SK-N-SH treated with all-trans-retinoic acid at 6 μM for 48 hours (cell line): ENCODE results near the gene FOXD4L6.
"Not testable (repeated sequence)": the region's sequence is repeated elsewhere in the genome, so short reads cannot be mapped to it uniquely, and the experiment has no call there.

Experiments used
- ARNTL ChIP-seq: fragments of 450-650 bp; formaldehyde crosslinking; IDR thresholded peaks from 2 replicates; pipeline ENCODE4 v1.5.0; 2020; ENCODE audit warnings: low read depth, mild to moderate bottlenecking, moderate library complexity, borderline replicate concordance
- CSDC2 ChIP-seq: fragments of 250-450 bp; sonication (Bioruptor Pico); IDR thresholded peaks from 2 replicates; pipeline ENCODE4 v1.5.0; 2020; ENCODE audit warnings: mild to moderate bottlenecking, moderate library complexity
- PPARA ChIP-seq: fragments of 250-450 bp; sonication (Bioruptor Pico); IDR thresholded peaks from 2 replicates; pipeline ENCODE4 v1.5.0; 2020; ENCODE audit warnings: mild to moderate bottlenecking, borderline replicate concordance
- RARB ChIP-seq: fragments of 250-450 bp; sonication (Bioruptor Pico); IDR thresholded peaks from 2 replicates; pipeline ENCODE4 v1.8.0; 2021; ENCODE audit warnings: mild to moderate bottlenecking, moderate library complexity
- SNAI2 ChIP-seq: fragments of 250-450 bp; sonication (Bioruptor Pico); IDR thresholded peaks from 2 replicates; pipeline ENCODE4 v1.5.0; 2020; ENCODE audit warnings: mild to moderate bottlenecking, moderate library complexity
- TCF4 ChIP-seq: fragments of 250-450 bp; sonication (Bioruptor Pico); IDR thresholded peaks from 2 replicates; pipeline ENCODE4 v1.8.0; 2021; ENCODE audit warnings: mild to moderate bottlenecking, moderate library complexity, borderline replicate concordance
- ZFP3 ChIP-seq: fragments of 250-450 bp; sonication (Bioruptor Pico); IDR thresholded peaks from 2 replicates; pipeline ENCODE4 v1.5.0; 2020; ENCODE audit warnings: mild to moderate bottlenecking, moderate library complexity
- ZFP30 ChIP-seq: fragments of 450-650 bp; formaldehyde crosslinking; IDR thresholded peaks from 2 replicates; pipeline ENCODE4 v1.5.0; 2022; ENCODE audit warnings: mild to moderate bottlenecking, moderate library complexity
- ZNF8 ChIP-seq: fragments of 450-650 bp; formaldehyde crosslinking; IDR thresholded peaks from 2 replicates; pipeline ENCODE4 v1.5.0; 2020; ENCODE audit warnings: mild to moderate bottlenecking, moderate library complexity
- TF ChIP-seq, protein P1 (sequence below): fragments of 250-450 bp; sonication (Bioruptor Pico); IDR thresholded peaks from 2 replicates; pipeline ENCODE4 v1.8.0; 2020; ENCODE audit warnings: mild to moderate bottlenecking, moderate library complexity, borderline replicate concordance
- TF ChIP-seq, protein P2 (sequence below): fragments of 250-450 bp; sonication (Bioruptor Pico); IDR thresholded peaks from 2 replicates; pipeline ENCODE4 v1.8.0; 2021; ENCODE audit warnings: low read depth, mild to moderate bottlenecking, moderate library complexity, borderline replicate concordance
- TF ChIP-seq, protein P3 (sequence below): fragments of 250-450 bp; sonication (Bioruptor Pico); IDR thresholded peaks from 2 replicates; pipeline ENCODE4 v1.5.1; 2020; ENCODE audit warnings: low read depth, mild to moderate bottlenecking, moderate library complexity
- TF ChIP-seq, protein P4 (sequence below): fragments of 250-450 bp; sonication (Bioruptor Pico); IDR thresholded peaks from 2 replicates; pipeline ENCODE4 v1.5.1; 2021; ENCODE audit warnings: mild to moderate bottlenecking, moderate library complexity
- TF ChIP-seq, protein P5 (sequence below): fragments of 250-450 bp; sonication (Bioruptor Pico); IDR thresholded peaks from 2 replicates; pipeline ENCODE4 v1.5.0; 2020; ENCODE audit warnings: mild to moderate bottlenecking, moderate library complexity

DNA sequence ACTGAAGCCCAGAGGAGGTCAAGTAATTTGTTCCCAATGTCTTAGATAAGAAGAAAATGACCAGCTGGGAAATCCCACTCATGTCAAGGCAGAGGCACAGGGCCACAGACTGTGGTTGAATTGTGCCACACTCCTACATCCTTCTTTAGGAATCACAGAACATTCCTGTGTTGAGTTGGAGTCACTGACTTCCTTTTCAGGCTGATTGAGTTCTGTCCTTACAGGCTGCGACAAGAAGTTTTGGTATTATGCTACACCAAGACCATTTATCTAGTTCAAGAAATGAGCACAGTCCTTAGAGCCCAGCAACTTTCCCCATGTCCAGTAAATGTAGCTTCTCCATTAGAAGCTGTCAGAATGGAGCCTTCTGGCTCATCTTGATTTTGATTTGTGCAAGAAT is 38.1 kb downstream of the FOXD4L6 start:
- not testable (repeated sequence) for TF ChIP-seq CSDC2 (CRISPR knock-in tag); ARNTL (CRISPR knock-in tag); PPARA (CRISPR knock-in tag); ZFP3; SNAI2 (CRISPR knock-in tag); ZNF8 (CRISPR knock-in tag); RARB (CRISPR knock-in tag); ZFP30; TCF4
- TF ChIP-seq, protein P1, sequence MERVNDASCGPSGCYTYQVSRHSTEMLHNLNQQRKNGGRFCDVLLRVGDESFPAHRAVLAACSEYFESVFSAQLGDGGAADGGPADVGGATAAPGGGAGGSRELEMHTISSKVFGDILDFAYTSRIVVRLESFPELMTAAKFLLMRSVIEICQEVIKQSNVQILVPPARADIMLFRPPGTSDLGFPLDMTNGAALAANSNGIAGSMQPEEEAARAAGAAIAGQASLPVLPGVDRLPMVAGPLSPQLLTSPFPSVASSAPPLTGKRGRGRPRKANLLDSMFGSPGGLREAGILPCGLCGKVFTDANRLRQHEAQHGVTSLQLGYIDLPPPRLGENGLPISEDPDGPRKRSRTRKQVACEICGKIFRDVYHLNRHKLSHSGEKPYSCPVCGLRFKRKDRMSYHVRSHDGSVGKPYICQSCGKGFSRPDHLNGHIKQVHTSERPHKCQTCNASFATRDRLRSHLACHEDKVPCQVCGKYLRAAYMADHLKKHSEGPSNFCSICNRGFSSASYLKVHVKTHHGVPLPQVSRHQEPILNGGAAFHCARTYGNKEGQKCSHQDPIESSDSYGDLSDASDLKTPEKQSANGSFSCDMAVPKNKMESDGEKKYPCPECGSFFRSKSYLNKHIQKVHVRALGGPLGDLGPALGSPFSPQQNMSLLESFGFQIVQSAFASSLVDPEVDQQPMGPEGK (CRISPR knock-in tag) = not testable (repeated sequence)
- TF ChIP-seq, protein P2, sequence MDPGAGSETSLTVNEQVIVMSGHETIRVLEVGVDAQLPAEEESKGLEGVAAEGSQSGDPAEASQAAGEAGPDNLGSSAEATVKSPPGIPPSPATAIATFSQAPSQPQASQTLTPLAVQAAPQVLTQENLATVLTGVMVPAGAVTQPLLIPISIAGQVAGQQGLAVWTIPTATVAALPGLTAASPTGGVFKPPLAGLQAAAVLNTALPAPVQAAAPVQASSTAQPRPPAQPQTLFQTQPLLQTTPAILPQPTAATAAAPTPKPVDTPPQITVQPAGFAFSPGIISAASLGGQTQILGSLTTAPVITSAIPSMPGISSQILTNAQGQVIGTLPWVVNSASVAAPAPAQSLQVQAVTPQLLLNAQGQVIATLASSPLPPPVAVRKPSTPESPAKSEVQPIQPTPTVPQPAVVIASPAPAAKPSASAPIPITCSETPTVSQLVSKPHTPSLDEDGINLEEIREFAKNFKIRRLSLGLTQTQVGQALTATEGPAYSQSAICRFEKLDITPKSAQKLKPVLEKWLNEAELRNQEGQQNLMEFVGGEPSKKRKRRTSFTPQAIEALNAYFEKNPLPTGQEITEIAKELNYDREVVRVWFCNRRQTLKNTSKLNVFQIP (CRISPR knock-in tag) = not testable (repeated sequence)
- TF ChIP-seq, protein P3, sequence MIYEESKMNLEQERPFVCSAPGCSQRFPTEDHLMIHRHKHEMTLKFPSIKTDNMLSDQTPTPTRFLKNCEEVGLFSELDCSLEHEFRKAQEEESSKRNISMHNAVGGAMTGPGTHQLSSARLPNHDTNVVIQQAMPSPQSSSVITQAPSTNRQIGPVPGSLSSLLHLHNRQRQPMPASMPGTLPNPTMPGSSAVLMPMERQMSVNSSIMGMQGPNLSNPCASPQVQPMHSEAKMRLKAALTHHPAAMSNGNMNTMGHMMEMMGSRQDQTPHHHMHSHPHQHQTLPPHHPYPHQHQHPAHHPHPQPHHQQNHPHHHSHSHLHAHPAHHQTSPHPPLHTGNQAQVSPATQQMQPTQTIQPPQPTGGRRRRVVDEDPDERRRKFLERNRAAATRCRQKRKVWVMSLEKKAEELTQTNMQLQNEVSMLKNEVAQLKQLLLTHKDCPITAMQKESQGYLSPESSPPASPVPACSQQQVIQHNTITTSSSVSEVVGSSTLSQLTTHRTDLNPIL (CRISPR knock-in tag) = not testable (repeated sequence)
- TF ChIP-seq, protein P4, sequence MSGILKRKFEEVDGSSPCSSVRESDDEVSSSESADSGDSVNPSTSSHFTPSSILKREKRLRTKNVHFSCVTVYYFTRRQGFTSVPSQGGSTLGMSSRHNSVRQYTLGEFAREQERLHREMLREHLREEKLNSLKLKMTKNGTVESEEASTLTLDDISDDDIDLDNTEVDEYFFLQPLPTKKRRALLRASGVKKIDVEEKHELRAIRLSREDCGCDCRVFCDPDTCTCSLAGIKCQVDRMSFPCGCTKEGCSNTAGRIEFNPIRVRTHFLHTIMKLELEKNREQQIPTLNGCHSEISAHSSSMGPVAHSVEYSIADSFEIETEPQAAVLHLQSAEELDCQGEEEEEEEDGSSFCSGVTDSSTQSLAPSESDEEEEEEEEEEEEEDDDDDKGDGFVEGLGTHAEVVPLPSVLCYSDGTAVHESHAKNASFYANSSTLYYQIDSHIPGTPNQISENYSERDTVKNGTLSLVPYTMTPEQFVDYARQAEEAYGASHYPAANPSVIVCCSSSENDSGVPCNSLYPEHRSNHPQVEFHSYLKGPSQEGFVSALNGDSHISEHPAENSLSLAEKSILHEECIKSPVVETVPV (CRISPR knock-in tag) = not testable (repeated sequence)
- TF ChIP-seq, protein P5, sequence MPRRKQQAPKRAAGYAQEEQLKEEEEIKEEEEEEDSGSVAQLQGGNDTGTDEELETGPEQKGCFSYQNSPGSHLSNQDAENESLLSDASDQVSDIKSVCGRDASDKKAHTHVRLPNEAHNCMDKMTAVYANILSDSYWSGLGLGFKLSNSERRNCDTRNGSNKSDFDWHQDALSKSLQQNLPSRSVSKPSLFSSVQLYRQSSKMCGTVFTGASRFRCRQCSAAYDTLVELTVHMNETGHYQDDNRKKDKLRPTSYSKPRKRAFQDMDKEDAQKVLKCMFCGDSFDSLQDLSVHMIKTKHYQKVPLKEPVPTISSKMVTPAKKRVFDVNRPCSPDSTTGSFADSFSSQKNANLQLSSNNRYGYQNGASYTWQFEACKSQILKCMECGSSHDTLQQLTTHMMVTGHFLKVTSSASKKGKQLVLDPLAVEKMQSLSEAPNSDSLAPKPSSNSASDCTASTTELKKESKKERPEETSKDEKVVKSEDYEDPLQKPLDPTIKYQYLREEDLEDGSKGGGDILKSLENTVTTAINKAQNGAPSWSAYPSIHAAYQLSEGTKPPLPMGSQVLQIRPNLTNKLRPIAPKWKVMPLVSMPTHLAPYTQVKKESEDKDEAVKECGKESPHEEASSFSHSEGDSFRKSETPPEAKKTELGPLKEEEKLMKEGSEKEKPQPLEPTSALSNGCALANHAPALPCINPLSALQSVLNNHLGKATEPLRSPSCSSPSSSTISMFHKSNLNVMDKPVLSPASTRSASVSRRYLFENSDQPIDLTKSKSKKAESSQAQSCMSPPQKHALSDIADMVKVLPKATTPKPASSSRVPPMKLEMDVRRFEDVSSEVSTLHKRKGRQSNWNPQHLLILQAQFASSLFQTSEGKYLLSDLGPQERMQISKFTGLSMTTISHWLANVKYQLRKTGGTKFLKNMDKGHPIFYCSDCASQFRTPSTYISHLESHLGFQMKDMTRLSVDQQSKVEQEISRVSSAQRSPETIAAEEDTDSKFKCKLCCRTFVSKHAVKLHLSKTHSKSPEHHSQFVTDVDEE (CRISPR knock-in tag) = not testable (repeated sequence)
